GM12878 (cell line): Measurements from ENCODE around the gene RBMS1. TPM values are rescaled to one million over a fixed set of nuclear protein-coding genes. Genes with fewer than 3 reads are reported as not detected.

ENCODE experiments used
- CBX3 ChIP-seq: fragments of 200-600 bp; sonication (generic); IDR thresholded peaks from 2 replicates; pipeline ENCODE4 v1.6.1; 2016; ENCODE audit warnings: low read depth, borderline replicate concordance
- MLLT1 ChIP-seq: fragments of 450-650 bp; IDR thresholded peaks from 2 replicates; pipeline ENCODE4 v1.6.1; 2016; ENCODE audit warnings: mild to moderate bottlenecking
- MXI1 ChIP-seq: fragments of 150-350 bp; IDR thresholded peaks from 2 replicates; pipeline ENCODE4 v1.6.1; 2011; ENCODE audit warnings: low read depth, mild to moderate bottlenecking, inconsistent platforms, low read length, improper control_type of control experiment
- NFYB ChIP-seq: IDR thresholded peaks from 2 replicates; pipeline ENCODE4 v1.6.1; 2011; ENCODE audit warnings: low read depth, mild to moderate bottlenecking, low read length, improper control_type of control experiment, moderate library complexity; ENCODE audit not compliant: insufficient read depth
- RFX5 ChIP-seq: IDR thresholded peaks from 2 replicates; pipeline ENCODE4 v1.6.1; 2011; ENCODE audit warnings: low read depth, low read length, improper control_type of control experiment
- SMC3 ChIP-seq: IDR thresholded peaks from 2 replicates; pipeline ENCODE4 v1.6.1; 2011; ENCODE audit warnings: low read length, improper control_type of control experiment, borderline replicate concordance
- SUPT20H ChIP-seq: IDR thresholded peaks from 2 replicates; pipeline ENCODE4 v1.6.1; 2011; ENCODE audit warnings: low read depth, mild to moderate bottlenecking, low read length, moderate library complexity, borderline replicate concordance; ENCODE audit not compliant: control insufficient read depth
- ZBTB33 ChIP-seq: fragments of 450-650 bp; IDR thresholded peaks from 2 replicates; pipeline ENCODE4 v1.6.1; 2017; ENCODE audit warnings: mild to moderate bottlenecking
- ZNF274 ChIP-seq: IDR thresholded peaks from one replicate; pipeline ENCODE4 v1.8.0; 2011; ENCODE audit not compliant: insufficient read length, insufficient read depth
- ZZZ3 ChIP-seq: IDR thresholded peaks from 2 replicates; pipeline ENCODE4 v1.6.1; 2011; ENCODE audit warnings: low read depth; ENCODE audit not compliant: control insufficient read depth, insufficient read length
- polyA plus RNA-seq, 11 experiments: library from polyadenylated mRNA; depleted of rRNA in 4 of 11; unstranded in 6 of 11; stranded (reverse) in 5 of 11; fragments of >200 nt; fragmentation: Nextera tagmentation in 4 of 11; fragmentation: Illumina TruSeq in 1 of 11; extraction: Ambion mirVana in 4 of 11; extraction: Trizol in 1 of 11; gene quantifications; 1 replicate in 1 of 11; 2 replicates in 10 of 11; pipeline versions ENCODE4 v1.2.1 to v1.2.3, GENCODE V29; 2011 to 2016; ENCODE audit warnings: inconsistent platforms in 2 of 11, missing spikeins in 2 of 11, low read depth in 1 of 11
- total RNA-seq, 4 experiments: library from RNA; depleted of rRNA in 3 of 4; stranded (reverse); fragments of >200 nt in 3 of 4; fragmentation: Illumina TruSeq in 1 of 4; extraction: Trizol in 1 of 4; gene quantifications; 2 replicates each; pipeline versions ENCODE4 v1.2.1 to v1.2.3, GENCODE V29; 2013 to 2021

RBMS1 gene
- total and polyA plus RNA-seq, 10 of the 15 experiments (the other 5 are each of a cell fraction or from before 2014, with no cell fraction given) = 0.04 to 0.31 (median 0.17) TPM; not detected in 1

- TF ChIP-seq MXI1 (no peak), NFYB (no peak), CBX3 (no peak), SUPT20H (no peak), ZZZ3 (no peak), ZNF274 (no peak), RFX5 (no peak), MLLT1 (no peak), ZBTB33 (no peak), SMC3 (no peak)
Observed at GRCh38 chr2:160484859-160485520, 8.6 kb downstream of the RBMS1 start (continued).
